HG02759 (cell line): Measurements from ENCODE around the gene HOXA7.
A peak's percentile ranks its signal among the peaks of the same experiment; 100 is the strongest.

ENCODE experiments used
- ATAC-seq: cut with Tn5 transposase; IDR thresholded peaks from one replicate; pipeline ENCODE4 v1.9.1; 2021; ENCODE audit warnings: mild to moderate bottlenecking, moderate library complexity; ENCODE audit not compliant: unreplicated experiment

HOXA7 gene

DNA sequence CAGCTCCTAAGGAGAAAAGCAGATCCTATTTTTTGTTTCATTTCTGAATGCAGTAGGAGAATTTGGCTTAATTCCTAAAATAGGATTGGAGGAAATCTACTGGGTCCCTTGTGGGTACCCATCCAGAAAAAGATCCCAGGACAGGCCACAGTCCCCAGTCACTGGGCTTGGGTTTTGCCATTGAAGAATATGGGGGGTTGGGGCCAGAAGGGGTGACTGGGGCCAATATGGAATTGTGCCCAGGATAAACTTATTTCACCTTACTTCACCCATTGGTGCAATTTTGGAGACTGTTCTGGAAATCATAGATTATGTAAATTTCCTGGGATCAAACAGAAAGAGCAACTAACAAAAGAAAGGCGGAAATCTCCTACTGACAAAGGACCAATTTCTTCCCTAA, 18.0 kb downstream of the HOXA7 start:
- ATAC-seq, result no peak

DNA sequence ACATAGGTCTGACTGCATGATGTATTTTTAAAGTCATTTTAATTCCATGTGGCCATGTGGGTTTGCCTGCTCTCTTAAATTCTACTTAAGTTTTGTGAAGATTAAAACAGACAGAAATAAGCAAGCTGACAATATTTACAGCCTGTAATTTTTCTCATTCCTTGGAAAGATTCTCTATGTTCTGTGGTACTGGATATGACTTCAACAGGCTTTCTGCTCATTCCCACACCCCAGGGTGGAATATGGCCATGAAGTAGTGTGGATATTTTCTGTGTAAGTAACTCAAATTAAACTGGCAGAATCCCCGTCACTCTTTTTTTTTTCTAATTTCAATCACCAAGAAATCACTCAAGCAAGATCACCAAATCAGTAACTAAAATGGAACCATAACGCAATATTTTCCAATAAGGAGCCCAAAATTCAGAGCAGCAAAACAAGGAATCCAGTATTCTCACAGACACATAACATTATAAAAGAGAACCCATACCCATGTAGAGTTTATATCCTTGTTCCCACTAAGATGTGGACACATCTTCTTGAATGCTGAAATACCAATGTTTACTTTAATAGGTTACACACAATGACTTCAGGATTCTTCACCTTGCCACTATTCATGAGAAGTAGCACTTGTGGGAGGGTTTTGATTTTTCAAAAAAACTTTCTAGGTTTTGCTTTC, 18.7 kb downstream of the HOXA7 start:
- no peak for ATAC-seq

DNA sequence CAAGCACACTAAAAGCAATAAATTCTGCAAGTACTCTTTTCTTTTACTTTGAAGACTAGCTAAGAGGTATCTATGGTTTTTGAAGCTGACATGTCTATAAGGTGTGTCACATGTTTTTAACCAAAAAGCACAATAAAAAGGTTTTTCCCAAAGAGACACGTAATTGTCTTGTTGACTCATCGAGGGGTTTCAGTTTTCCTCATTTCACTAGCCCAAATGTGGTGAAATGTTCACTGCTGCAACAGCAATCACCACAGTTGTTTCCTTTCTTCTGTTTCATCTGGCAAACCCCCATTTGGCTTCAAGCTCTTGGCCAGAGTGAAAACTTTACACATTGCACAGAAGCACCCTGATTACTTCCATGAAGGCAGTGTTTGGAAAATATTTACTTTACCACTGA, 22.1 kb downstream of the HOXA7 start:
- no peak for ATAC-seq

DNA sequence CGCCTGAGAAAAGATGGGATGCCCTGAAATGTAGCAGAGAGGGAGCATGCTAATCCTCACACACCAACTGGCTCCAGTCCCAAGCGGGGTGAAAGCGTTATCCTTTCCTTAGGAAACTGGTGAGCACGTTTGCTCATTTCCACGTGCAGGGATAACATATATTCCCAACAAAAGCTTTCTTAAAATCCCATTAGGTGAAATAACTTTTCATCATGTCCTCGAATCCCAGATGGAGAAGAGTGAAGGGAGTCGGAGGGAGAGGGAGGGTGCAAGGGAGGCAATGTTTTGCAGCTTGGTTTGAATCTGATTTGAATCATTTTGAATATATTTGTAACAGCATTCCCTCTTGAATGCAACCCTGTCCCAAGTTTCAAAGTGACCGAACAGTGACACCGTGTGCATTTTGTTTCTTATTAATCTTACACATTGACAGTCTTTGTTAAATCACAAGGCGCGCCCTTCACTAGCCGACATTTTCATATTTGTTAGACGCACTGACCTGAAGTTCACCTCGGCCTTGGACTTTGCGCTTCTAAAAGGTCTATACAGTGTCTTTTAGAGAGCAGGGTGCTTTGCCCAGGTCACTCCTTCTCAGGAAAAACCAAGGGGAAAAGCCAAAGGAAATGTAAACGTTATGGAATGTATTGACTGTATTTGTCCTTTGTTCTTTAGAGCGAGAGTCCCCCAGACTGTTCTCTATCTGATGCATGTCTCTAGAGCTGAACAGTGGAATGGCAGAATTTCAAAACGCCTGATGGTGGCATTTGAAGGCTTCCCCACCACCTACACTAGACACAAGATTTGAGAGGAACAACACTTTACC, 22.9 kb downstream of the HOXA7 start:
- no peak for ATAC-seq

DNA sequence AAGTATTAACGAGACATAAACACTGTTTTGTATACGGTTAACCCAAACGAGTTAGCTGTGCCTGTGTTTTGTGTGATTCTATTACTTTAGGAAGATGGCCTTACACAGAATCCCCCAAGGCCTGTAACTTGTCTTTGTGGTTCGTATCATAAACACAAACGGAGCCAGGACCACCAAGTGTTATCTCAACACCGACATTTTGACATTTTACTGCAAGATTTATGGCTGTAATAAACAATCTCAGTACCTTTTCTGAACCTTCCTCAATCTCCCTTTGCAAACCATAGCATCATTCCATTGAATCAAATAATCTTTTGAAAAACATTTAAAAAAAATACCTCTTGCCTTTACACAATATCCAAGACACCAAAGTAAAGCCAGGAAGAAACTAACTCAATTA, 23.5 kb downstream of the HOXA7 start:
- no peak for ATAC-seq

DNA sequence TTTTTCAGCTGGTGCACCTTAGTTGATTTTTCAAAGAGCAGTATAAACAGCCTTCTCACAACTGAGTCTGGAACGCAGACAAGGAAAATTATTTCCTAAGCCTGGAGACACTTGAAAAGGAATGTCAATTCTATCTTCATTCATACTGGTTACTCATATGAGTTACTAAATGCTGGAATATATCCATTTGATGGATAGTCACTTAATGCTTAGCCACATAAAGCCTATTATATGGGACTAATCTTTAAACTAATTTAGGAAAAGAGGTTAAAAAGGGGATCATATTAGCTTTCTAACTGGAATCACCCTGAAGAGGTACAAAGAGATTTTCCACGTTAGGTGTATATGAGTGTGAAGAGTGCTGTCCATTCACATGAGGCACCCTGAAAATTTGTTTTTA, 24.3 kb downstream of the HOXA7 start:
- no peak for ATAC-seq

DNA sequence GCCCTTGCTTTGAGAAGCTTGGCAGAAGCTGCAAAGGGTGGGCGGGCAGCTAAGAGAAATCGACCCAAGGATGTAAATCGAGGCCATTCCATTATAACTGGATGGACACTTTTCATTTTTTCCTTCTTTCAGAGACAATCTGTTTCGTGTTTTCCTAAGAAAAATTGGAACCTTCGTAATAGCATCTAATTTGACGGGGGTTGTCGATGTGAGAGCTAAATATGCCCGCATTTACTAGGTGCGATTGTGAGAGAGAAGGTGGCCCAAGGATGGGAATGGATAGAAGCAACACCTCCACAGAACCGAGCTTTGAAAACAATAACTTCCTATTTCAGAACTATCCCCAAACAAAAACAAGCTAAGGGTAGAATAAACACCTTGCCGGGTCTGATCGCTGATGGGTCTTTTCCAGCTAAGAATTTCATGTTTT, 25.1 kb downstream of the HOXA7 start:
- no peak for ATAC-seq

DNA sequence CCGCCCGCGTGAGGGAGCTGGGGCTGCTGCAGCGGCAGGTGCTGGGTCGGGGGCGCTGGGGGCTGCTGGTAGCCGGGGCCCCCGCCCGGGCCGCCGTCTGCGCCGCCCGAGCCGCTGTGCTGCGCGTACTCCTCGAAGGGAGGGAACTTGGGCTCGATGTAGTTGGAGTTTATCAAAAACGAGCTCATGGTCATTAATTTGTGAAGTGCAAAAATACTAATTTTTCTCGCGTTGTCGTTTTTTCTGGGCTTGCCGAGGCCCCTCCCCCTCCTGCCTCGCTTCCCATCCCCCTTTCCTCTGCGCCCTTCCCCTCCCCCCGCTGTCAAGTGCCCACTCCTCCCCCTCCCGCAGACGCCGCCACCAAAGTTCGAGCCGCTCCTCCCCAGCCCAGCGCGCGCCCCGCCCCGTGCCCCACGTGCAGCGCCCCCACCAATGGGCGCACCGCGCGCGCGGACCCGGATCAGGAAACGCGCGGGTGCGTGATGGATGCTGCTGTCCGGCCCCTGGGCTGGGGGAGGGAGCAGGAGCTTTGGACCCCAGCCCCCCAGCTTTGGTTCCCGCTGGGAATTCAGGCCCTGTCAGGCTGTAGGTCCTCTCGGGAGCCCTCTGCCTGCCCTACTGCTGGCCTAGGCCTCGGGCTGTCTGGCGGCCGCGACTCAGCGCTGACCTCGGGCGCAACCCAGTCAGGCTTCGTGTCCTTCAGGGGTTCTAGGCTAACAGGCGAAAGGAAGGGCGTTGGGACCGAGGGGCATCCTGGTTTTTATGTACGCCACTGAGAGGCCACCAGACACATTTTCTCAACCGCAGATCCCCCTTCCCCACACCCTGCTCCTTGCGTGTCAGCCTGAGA, 25.7 kb downstream of the HOXA7 start, which contains the start of gene HOXA4:
Gene HOXA4 (minus strand): TSS at position 218 of the 850 bp plus-strand sequence. CDS start 24 bp downstream, at position 194.
- ATAC-seq, result peak; percentile 59

DNA sequence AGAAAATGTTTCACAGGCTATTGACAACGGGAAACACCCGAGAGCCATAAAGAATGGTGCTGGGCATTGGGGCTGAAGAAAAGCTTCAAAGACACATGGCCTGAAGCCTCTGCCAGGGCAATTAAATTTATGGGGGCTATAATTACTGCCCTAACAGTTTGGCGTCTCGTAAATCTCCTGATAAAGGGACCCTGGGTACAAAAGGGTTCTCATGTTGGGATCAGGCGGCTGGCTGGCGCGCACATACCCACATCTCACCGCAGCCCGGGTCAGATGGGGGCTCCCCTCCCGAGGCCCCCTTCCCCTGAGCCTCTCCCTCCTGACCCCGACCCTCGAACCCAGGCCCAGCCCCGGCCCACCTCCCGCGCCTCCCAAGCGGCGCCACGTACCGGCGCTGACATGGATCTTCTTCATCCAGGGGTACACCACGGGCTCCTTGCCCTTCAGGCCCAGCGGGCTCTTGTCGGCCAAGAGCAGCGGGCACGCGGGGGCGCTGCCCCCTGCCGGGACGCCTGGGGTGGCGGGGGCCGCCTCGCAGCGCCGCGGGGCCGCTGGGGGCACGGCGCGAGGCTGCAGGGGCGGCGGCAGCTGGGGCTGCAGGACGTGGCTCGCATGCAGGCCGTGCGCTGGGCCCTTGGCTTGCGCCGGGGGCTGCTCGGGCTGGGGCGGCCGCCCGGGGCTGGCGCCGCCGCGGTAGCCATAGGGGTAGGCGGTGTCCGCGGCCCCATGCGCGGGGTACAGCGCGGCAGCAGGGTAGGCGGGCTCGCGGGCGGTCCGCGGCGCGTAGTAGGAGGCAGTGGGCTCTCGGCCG, 26.5 kb downstream of the HOXA7 start:
- ATAC-seq, result no peak

DNA sequence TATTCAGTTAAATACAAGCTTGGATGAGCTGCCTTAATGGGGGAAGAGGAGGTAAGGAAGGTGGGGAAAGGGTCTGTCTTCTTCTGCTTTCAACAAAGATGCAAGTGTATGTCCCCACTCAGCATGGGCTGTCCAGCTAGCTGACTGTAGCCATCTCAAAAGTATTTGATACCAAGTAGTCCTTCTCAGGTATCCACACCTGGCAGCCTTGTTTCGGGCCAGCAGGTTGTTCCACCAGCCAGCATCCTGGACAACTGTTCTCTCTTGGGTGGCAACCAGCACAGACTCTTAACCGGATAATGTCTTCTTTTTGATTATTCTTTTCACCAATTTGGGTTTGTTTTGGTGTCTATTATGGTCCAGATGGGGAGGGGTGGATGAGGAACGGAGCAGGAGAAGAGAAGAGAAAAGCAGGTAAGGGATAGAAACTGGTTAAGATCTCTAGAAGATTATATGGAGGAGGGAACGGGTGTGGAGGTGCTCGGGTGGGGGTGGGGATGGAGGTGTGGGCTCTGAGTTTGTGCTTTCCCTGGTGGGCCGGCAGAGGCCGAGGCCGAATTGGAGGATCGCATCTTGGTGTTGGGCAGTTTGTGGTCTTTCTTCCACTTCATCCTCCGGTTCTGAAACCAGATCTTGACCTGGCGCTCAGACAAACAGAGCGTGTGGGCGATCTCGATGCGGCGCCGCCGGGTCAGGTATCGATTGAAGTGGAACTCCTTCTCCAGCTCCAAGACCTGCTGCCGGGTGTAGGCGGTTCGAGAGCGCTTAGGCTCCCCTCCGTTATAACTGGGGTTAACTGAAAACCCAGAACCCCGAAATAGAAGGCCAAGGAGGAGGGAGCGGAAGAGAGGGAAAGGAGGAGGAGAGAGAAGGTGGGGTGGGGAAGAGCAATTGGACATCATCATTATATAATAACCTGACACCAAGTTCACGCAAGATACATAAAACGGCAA, 27.4 kb downstream of the HOXA7 start:
- ATAC-seq, result no peak

DNA sequence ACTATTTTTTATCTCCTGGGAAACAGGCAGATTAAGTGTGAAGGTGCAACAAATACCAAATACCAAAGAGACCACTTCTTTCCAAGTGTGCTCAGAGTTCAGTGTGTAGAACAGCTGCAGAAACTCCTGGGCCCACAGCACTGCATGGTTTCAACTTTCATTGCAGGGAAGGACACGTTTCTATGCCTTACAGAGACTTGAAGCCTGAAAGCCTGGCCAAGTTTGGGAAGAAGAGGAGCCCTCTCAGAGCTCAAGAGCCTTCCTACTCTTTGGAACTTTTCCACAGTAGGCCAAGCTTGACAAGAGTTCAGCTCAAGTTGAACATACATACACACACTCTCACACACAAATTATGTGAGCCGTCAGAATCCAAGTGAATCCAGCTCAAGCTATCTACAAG, 28.4 kb downstream of the HOXA7 start:
- no peak for ATAC-seq

DNA sequence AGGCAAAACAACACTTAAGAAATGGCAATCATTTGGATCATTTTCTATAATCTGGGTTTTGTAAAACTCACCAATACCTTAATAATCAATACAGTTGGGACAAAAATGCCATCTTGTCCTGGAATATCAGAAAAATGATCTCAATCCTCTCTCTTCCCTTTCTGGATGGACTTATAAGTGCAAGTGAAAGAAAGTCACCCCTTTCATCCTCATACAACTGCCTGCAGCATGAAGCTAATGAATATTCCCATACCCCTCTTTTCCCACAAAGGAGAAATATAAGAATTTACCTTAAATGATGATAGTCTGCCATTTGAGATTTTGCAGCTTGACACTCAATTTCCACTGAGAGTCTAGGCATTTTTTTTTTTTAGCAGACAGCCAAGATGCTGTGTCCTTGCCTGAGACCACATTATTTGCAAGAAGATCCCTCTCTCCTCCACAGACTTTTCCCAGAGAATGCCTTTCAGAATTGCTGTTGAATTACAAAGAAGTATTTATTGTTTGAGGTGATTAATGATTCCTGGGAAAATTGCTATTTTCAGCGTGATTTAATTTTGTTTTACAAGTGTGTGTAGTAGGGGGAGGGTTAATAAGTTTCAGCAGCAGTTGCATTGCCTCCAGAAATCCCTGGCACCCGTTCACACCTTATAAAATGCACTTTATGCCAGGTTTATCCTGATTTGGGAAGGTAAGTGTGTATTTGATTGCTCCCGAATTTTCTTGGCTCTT, 29.7 kb downstream of the HOXA7 start:
- ATAC-seq, result no peak

DNA sequence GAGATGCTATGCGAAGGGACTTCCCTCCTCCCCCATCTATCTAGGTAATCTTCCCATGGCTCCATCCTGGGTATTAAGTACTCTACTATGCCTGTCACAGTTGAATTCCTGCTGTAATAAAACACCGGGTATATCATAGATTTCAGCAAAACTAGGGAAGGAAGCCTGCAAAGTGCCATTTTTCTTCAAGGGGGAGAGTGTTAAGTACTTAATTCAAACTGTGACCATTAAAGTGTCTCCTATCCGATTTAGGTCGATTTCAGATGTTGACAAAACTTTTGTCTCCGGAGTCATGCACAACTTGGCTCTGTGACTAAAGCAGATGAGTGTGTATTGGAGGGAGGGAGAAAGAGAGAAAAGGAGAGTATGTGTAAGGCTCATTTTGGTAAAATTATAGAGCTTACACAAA, 30.5 kb downstream of the HOXA7 start:
- no peak for ATAC-seq

DNA sequence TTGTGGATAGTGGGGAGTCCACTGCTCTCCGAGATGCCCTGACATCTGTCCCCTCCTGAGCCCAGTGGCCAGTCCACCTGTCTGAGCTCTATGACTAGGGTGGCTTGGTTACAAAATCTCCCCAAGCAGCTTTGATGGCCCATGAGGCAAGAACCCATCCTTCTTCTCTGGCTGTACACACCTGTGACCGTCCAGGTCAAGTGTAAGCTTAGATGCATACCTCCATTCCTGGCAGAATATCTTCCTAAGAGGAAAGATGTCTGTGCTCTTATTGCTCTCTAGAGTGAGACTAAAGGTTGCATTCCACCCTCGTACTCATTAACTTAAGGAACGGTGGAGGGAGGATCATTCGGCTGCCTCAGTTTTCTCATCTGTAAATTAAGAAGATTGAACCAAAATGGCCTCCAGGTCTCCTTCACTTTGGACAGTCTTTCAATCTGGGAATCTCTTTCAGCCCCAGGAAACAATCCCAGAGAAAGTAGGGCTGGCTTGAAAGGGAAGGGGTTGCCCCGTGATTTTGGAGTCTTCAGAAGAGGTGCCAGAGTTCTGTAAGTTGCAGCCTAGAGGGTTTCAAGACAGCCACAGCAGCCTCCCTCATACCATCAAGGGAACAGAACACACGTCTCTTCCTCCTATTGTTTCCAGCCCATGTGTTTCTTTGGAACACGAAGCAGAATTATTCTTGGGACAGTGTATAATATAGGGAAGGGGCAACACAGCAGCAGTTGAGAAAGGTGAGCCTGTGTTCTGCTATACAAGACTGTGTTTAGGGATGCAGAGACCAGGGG, 31.4 kb downstream of the HOXA7 start:
- ATAC-seq, result no peak

DNA sequence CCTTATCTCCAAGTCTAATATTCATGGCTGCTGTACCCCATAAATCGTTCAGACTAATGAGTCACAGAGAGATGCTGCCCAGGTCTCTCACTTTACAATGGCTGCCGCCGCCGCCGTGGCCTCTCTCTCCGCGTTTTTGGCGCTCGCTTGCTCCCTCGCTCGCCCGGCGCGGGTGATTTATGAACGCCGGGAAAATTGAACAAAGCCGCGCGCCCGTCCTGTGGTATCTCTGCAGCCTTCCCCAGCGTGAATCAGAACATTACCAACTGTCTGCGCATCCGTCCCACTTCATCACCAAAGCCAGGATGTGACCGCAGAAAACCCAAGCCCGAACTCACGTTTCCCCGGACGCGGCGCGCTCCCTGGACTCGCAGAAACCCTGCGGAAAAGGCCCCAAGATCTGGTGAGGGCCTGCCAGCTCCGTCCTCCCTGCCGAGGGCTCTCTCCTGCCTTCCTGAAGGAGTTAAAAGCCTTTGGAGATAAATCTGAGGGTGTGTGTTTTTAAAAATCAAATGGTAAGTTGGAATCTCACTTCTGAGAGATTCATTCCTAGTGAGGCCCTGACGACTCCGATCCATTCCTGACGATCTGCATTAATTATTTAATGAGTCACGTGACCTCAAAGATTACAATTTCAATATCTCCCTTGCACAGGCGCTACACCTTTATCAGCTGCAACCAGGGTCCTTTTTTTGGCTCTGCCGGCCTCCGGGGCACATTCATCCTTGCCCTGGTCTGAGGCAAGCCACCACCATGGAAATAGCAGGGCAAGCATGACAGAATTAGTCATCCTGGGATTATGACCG, 32.2 kb downstream of the HOXA7 start:
- ATAC-seq, result no peak

DNA sequence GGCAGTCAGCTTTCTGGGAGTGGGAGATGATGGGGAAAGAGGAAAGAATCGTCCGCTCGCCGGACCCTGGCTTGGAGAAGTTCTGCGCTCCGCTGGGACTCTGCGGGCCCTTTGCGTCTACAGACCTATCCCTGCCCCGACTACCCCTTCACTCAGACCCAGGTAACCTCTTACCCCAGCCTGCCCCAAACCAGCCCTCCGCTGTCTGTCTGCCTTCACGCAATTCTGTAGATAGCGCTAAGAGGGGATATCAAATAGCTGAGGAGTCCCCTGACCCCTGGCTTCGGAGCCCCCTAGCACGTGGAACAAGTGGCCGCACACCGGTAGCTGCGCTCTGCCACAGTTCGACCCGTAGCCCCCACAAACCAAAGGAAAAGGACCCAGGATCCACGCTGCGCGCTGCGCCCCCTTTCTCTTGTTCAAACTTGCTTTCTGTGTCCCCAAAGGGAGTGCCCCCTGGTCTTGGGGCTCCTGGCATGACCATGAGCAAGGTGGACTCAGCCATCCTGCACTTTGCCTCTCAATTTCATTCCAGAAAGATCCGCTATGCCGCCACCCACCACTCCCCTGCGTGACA, 32.9 kb downstream of the HOXA7 start:
- ATAC-seq, result no peak

DNA sequence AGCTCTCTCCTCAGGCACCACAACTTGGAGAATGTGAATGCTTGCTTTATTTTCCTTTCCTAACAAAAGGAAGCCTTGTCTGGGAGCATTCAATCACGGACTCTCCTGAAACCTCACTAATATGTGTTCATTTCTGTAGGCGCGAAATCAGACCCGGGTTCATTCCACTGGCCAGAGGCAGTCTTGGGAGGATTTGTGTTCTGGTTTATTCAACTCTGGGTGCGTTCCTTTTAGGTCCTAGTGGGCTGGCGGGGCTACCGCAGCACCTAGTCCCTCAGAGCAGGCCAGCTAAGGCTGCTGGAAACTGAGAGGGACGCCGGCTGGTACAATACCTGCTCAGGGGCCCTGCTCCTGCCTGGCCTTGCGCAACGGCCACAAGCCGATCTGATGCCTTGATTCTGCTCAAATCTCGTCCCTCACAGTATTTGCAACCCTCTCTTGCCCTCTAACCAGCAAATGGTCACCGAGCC, 33.4 kb downstream of the HOXA7 start:
- no peak for ATAC-seq
